Measurements from ENCODE around the gene RABGGTA. TPM values are rescaled to one million over a fixed set of nuclear protein-coding genes. Genes with fewer than 3 reads are reported as not detected.
A peak's percentile ranks its signal among the peaks of the same experiment; 100 is the strongest.

RABGGTA gene
- total RNA-seq, 2 donors from 2014 or later = 58.6 to 67.0 TPM

GRCh38 chr14:24243336-24243836 lies 28.0 kb downstream of the RABGGTA start:
- H3K36me3 Mint-ChIP-seq = peaks cover 10 to 24% of the 10 kb centered on the region in 2 donors
- DNase-seq (ENCODE audit: low spot score in 2 of 2) = peak in 1 of 2 donors; percentile 55
- peak overlapping the region; percentile 92 to 99 for H3K27ac Mint-ChIP-seq
- H3K9me3 Mint-ChIP-seq = no peaks in the 10 kb centered on the region
- ATAC-seq = no peak

GRCh38 chr14:24241829-24242443 lies 29.5 kb downstream of the RABGGTA start:
- Mint-ChIP-seq H3K36me3 (peaks cover 20 to 37% of the 10 kb centered on the region in 2 donors), H3K27ac (peak overlapping the region; percentile 92 to 99), H3K9me3 (no peaks in the 10 kb centered on the region)
- peak in 1 of 2 donors; percentile 95 for DNase-seq (ENCODE audit: low spot score in 2 of 2)
- ATAC-seq = peak; percentile 84 to 87

- ATAC-seq (no peak), DNase-seq (ENCODE audit: low spot score in 2 of 2) (peak in 1 of 2 donors; percentile 53)
- Mint-ChIP-seq H3K9me3 (no peaks in the 10 kb centered on the region), H3K27ac (peak overlapping the region; percentile 32 to 92), H3K36me3 (peaks cover 34 to 52% of the 10 kb centered on the region in 2 donors)
Measured at GRCh38 chr14:24240110-24240918, 31.1 kb downstream of the RABGGTA start.

GRCh38 chr14:24238527-24239037 lies 32.8 kb downstream of the RABGGTA start:
- peak overlapping the region; percentile 50 to 69 for H3K27ac Mint-ChIP-seq

GRCh38 chr14:24238123-24238522 lies 33.3 kb downstream of the RABGGTA start:
- H3K27ac Mint-ChIP-seq = peak overlapping the region; percentile 5 to 69
- no peaks in the 10 kb centered on the region for H3K9me3 Mint-ChIP-seq
- peaks cover 34 to 69% of the 10 kb centered on the region in 2 donors for H3K36me3 Mint-ChIP-seq
- DNase-seq (ENCODE audit: low spot score in 2 of 2) (peak in 1 of 2 donors; percentile 44), ATAC-seq (no peak)

More at GRCh38 chr14:24238527-24239037, 32.8 kb downstream of the RABGGTA start:
- H3K9me3 Mint-ChIP-seq = no peaks in the 10 kb centered on the region
- peak in 1 of 2 donors; percentile 28 for DNase-seq (ENCODE audit: low spot score in 2 of 2)
- peaks cover 34 to 64% of the 10 kb centered on the region in 2 donors for H3K36me3 Mint-ChIP-seq
- no peak for ATAC-seq

- DNase-seq (ENCODE audit: low spot score in 2 of 2) (no peak), ATAC-seq (no peak)
- Mint-ChIP-seq H3K27ac (peak overlapping the region; percentile 5 to 69), H3K9me3 (no peaks in the 10 kb centered on the region), H3K36me3 (peaks cover 34 to 75% of the 10 kb centered on the region in 2 donors)
Measured at GRCh38 chr14:24237463-24237955, 33.9 kb downstream of the RABGGTA start.

GRCh38 chr14:24236689-24237462 lies 34.5 kb downstream of the RABGGTA start:
- no peak for ATAC-seq
- DNase-seq (ENCODE audit: low spot score in 2 of 2) = peak in 1 of 2 donors; percentile 52
- Mint-ChIP-seq H3K36me3 (peaks cover 31 to 78% of the 10 kb centered on the region in 2 donors), H3K9me3 (no peaks in the 10 kb centered on the region), H3K27ac (peak overlapping the region; percentile 12 to 69)

- DNase-seq (ENCODE audit: low spot score in 2 of 2) (no peak), ATAC-seq (no peak)
- peak overlapping the region in 1 of 2 donors; percentile 73 for H3K27ac Mint-ChIP-seq
- no peaks in the 10 kb centered on the region for H3K9me3 Mint-ChIP-seq
- H3K36me3 Mint-ChIP-seq = peaks cover 30 to 76% of the 10 kb centered on the region in 2 donors
Measured at GRCh38 chr14:24235804-24236688, 35.4 kb downstream of the RABGGTA start.

GRCh38 chr14:24234095-24235005 lies 37.0 kb downstream of the RABGGTA start:
- H3K36me3 Mint-ChIP-seq = peaks cover 24 to 62% of the 10 kb centered on the region in 2 donors
- ATAC-seq = no peak
- no peaks in the 10 kb centered on the region for H3K9me3 Mint-ChIP-seq
- H3K27ac Mint-ChIP-seq = peak overlapping the region; percentile 20 to 96
- DNase-seq (ENCODE audit: low spot score in 2 of 2) = no peak

GRCh38 chr14:24233538-24233866 lies 37.9 kb downstream of the RABGGTA start:
- no peaks in the 10 kb centered on the region for H3K9me3 Mint-ChIP-seq
- peaks cover 24 to 58% of the 10 kb centered on the region in 2 donors for H3K36me3 Mint-ChIP-seq
- H3K27ac Mint-ChIP-seq = peak overlapping the region; percentile 94 to 96
- peak in 1 of 2 donors; percentile 53 for DNase-seq (ENCODE audit: low spot score in 2 of 2)
- peak in 1 of 2 donors; percentile 49 for ATAC-seq

GRCh38 chr14:24232645-24233537 lies 38.5 kb downstream of the RABGGTA start, which contains the start of gene GMPR2:
Gene GMPR2 (plus strand): TSS chr14:24232929. CDS start chr14:24233254, 325 bp downstream.
- ATAC-seq (peak; percentile 47 to 55), DNase-seq (ENCODE audit: low spot score in 2 of 2) (no peak)
- H3K9me3 Mint-ChIP-seq = no peaks in the 10 kb centered on the region
- H3K36me3 Mint-ChIP-seq = peaks cover 21 to 55% of the 10 kb centered on the region in 2 donors
- peak within 1 kb of the TSS; percentile 94 to 96 for H3K27ac Mint-ChIP-seq

GRCh38 chr14:24232121-24232644 lies 39.2 kb downstream of the RABGGTA start, which contains the start of gene NEDD8:
Gene NEDD8 (minus strand): TSS chr14:24232367. CDS start chr14:24232267, 100 bp downstream.
- Mint-ChIP-seq H3K27ac (peak within 1 kb of the TSS; percentile 94 to 96), H3K36me3 (peaks cover 16 to 51% of the 10 kb centered on the region in 2 donors), H3K9me3 (no peaks in the 10 kb centered on the region)
- DNase-seq (ENCODE audit: low spot score in 2 of 2) = peak; percentile 86
- peak; percentile 86 to 95 for ATAC-seq

Data from activated naive CD4-positive, alpha-beta T cell treated with anti-CD3 and anti-CD28 coated beads, Interleukin-2, amount 50 U/mL, for 72 hours (primary cell).